H9 (cell line): Measurements from ENCODE around the gene TNIP3. TPM values are rescaled to one million over a fixed set of nuclear protein-coding genes. Genes with fewer than 3 reads are reported as not detected.
"Not testable (repeated sequence)": the region's sequence is repeated elsewhere in the genome, so short reads cannot be mapped to it uniquely, and the experiment has no call there.

Experiments
- DNase-seq: peaks from one replicate; pipeline ENCODE4 v3.0.0-alpha.2; 2017
- H2AFZ ChIP-seq: one replicate; pipeline ENCODE4 v1.6.1; 2013; ENCODE audit warnings: mild to moderate bottlenecking, low read length, control low read depth, moderate library complexity
- H2AK5ac ChIP-seq: 2 replicates; pipeline ENCODE4 v1.6.1; 2013; ENCODE audit warnings: low read length, control low read depth, mixed read lengths; ENCODE audit not compliant: insufficient read length
- H2BK120ac ChIP-seq: one replicate; pipeline ENCODE4 v1.6.1; 2013; ENCODE audit warnings: low read depth, mild to moderate bottlenecking, low read length, control low read depth, inconsistent platforms; ENCODE audit not compliant: poor library complexity, severe bottlenecking
- H2BK12ac ChIP-seq: 2 replicates; pipeline ENCODE4 v1.6.1; 2013; ENCODE audit warnings: low read length, control low read depth, mixed read lengths, low read depth; ENCODE audit not compliant: insufficient read length
- H2BK15ac ChIP-seq: 2 replicates; pipeline ENCODE4 v1.6.1; 2013; ENCODE audit warnings: low read depth, low read length, control low read depth
- H2BK20ac ChIP-seq: one replicate; pipeline ENCODE4 v1.6.1; 2013; ENCODE audit warnings: low read depth, mild to moderate bottlenecking, low read length, control low read depth, inconsistent platforms; ENCODE audit not compliant: poor library complexity, severe bottlenecking
- H2BK5ac ChIP-seq: 2 replicates; pipeline ENCODE4 v1.6.1; 2013; ENCODE audit warnings: low read length, control low read depth, mixed read lengths; ENCODE audit not compliant: insufficient read length
- H3K14ac ChIP-seq: 2 replicates; pipeline ENCODE4 v1.6.1; 2013; ENCODE audit warnings: low read length, control low read depth; ENCODE audit not compliant: insufficient read depth
- H3K18ac ChIP-seq: 2 replicates; pipeline ENCODE4 v1.6.1; 2013; ENCODE audit warnings: low read depth, mild to moderate bottlenecking, mixed read lengths, low read length, control low read depth; ENCODE audit not compliant: insufficient read length
- H3K23ac ChIP-seq: 2 replicates; pipeline ENCODE4 v1.6.1; 2013; ENCODE audit warnings: low read length, control low read depth, mixed read lengths, low read depth; ENCODE audit not compliant: insufficient read length
- H3K23me2 ChIP-seq: 2 replicates; pipeline ENCODE4 v1.6.1; 2013; ENCODE audit warnings: low read depth, mild to moderate bottlenecking, mixed read lengths, low read length, control low read depth; ENCODE audit not compliant: insufficient read length, poor library complexity, severe bottlenecking
- H3K27ac ChIP-seq: 2 replicates; pipeline ENCODE4 v1.5.1; 2013; ENCODE audit warnings: low read length, control low read depth, mixed read lengths, low read depth; ENCODE audit not compliant: insufficient read length
- H3K27me3 ChIP-seq: 2 replicates; pipeline ENCODE4 v1.6.1; 2013; ENCODE audit warnings: low read length, control low read depth, inconsistent platforms; ENCODE audit not compliant: insufficient read depth
- H3K4ac ChIP-seq: 2 replicates; pipeline ENCODE4 v1.6.1; 2013; ENCODE audit warnings: low read depth, mild to moderate bottlenecking, control low read depth, inconsistent platforms, low read length, moderate library complexity
- H3K4me1 ChIP-seq: 2 replicates; pipeline ENCODE4 v1.6.1; 2013; ENCODE audit warnings: low read length, control low read depth, inconsistent platforms; ENCODE audit not compliant: insufficient read depth
- H3K4me2 ChIP-seq: 2 replicates; pipeline ENCODE4 v1.6.1; 2013; ENCODE audit warnings: low read length, control low read depth, mixed read lengths; ENCODE audit not compliant: insufficient read length, insufficient read depth
- H3K56ac ChIP-seq: 2 replicates; pipeline ENCODE4 v1.6.1; 2013; ENCODE audit warnings: low read depth, mild to moderate bottlenecking, mixed read lengths, low read length, control low read depth; ENCODE audit not compliant: insufficient read length
- H3K79me1 ChIP-seq: 2 replicates; pipeline ENCODE4 v1.6.1; 2013; ENCODE audit warnings: low read depth, mild to moderate bottlenecking, moderate library complexity, low read length, control low read depth, inconsistent platforms; ENCODE audit not compliant: insufficient read depth, poor library complexity, severe bottlenecking
- H3K79me2 ChIP-seq: 2 replicates; pipeline ENCODE4 v1.6.1; 2013; ENCODE audit warnings: low read length, control low read depth, inconsistent platforms; ENCODE audit not compliant: insufficient read depth
- H3K9ac ChIP-seq: 2 replicates; pipeline ENCODE4 v1.6.1; 2013; ENCODE audit warnings: low read length, control low read depth, mixed read lengths; ENCODE audit not compliant: insufficient read length; ENCODE audit errors: extremely low read depth
- H3K9me3 ChIP-seq: one replicate; pipeline ENCODE4 v1.6.1; 2013; ENCODE audit warnings: low read depth, low read length, inconsistent platforms; ENCODE audit not compliant: control insufficient read depth
- H3T11ph ChIP-seq: one replicate; pipeline ENCODE4 v1.6.1; 2013; ENCODE audit warnings: mild to moderate bottlenecking, low read length, control low read depth, inconsistent platforms
- H4K20me1 ChIP-seq: one replicate; pipeline ENCODE4 v1.6.1; 2013; ENCODE audit not compliant: control insufficient read depth, insufficient read length, insufficient read depth
- H4K5ac ChIP-seq: 2 replicates; pipeline ENCODE4 v1.6.1; 2013; ENCODE audit warnings: low read depth, mild to moderate bottlenecking, mixed read lengths, low read length, control low read depth; ENCODE audit not compliant: insufficient read length
- H4K8ac ChIP-seq: replicated peaks from 2 replicates; pipeline ENCODE4 v1.6.1; 2013; ENCODE audit warnings: low read length, control low read depth, mixed read lengths, low read depth; ENCODE audit not compliant: insufficient read length
- H4K91ac ChIP-seq: 2 replicates; pipeline ENCODE4 v1.6.1; 2013; ENCODE audit warnings: low read depth, mild to moderate bottlenecking, moderate library complexity, mixed read lengths, low read length, control low read depth; ENCODE audit not compliant: insufficient read length
- H3K27ac Mint-ChIP-seq, 3 experiments: 2 replicates in 2 of 3; 3 replicates in 1 of 3; pipeline ENCODE4 v1.8.0; 2020 to 2021; ENCODE audit warnings: mixed read lengths in 3 of 3, mild to moderate bottlenecking in 1 of 3, moderate library complexity in 1 of 3
- H3K27me3 Mint-ChIP-seq: 2 replicates; pipeline ENCODE4 v1.8.0; 2021; ENCODE audit warnings: low read depth, mild to moderate bottlenecking, moderate library complexity, mixed read lengths
- H3K36me3 Mint-ChIP-seq, 3 experiments: 2 replicates in 2 of 3; 3 replicates in 1 of 3; pipeline ENCODE4 v1.8.0; 2020 to 2021; ENCODE audit warnings: low read depth in 3 of 3, mixed read lengths in 3 of 3; ENCODE audit not compliant: insufficient read depth in 1 of 3
- H3K4me1 Mint-ChIP-seq, 2 experiments: 2 replicates each; pipeline ENCODE4 v1.8.0; 2020; ENCODE audit warnings: mixed read lengths in 2 of 2
- H3K4me3 Mint-ChIP-seq, 2 experiments: 2 replicates in 1 of 2; 3 replicates in 1 of 2; pipeline ENCODE4 v1.8.0; 2020 to 2021; ENCODE audit warnings: mild to moderate bottlenecking in 2 of 2, mixed read lengths in 2 of 2, moderate library complexity in 1 of 2
- H3K9me3 Mint-ChIP-seq, 2 experiments: 2 replicates in 1 of 2; 3 replicates in 1 of 2; pipeline ENCODE4 v1.8.0; 2020; ENCODE audit warnings: mild to moderate bottlenecking in 2 of 2, mixed read lengths in 2 of 2, moderate library complexity in 1 of 2
- CTCF ChIP-seq: fragments of 200-600 bp; sonication (generic); conservative IDR thresholded peaks from 3 replicates; pipeline ENCODE4 v1.8.0; 2021; ENCODE audit warnings: antibody characterized with exemption, mild to moderate bottlenecking
- WGBS: extraction: QIAGEN DNeasy Blood & Tissue Kit; methylation state at CpG from one replicate; pipeline ENCODE4 v1.1.7; 2013; ENCODE audit warnings: missing lambda C conversion rate, low lambda C conversion rate, mixed read lengths; ENCODE audit not compliant: insufficient read length; ENCODE audit errors: extremely low coverage; 5-methylcytosine and 5-hydroxymethylcytosine counted together
- total RNA-seq: library from RNA; stranded (reverse); gene quantifications from 2 replicates; pipeline ENCODE4 v1.2.1, GENCODE V29; 2021

Gene TNIP3
- total RNA-seq, 1 experiment from 2014 or later = not detected

- no peaks in the 10 kb centered on the region for H3K36me3 Mint-ChIP-seq
- Histone ChIP-seq H3K23me2 (no peaks in the 10 kb centered on the region), H3K79me2 (no peaks in the 10 kb centered on the region), H3K9me3 (no peaks in the 10 kb centered on the region), H3K79me1 (no peaks in the 10 kb centered on the region), H2BK5ac (no peak overlapping the region), H4K5ac (no peak overlapping the region), H3K4ac (no peak overlapping the region), H3K4me1 (no peaks in the 10 kb centered on the region; the same call in 1 of the 2 replicates), H4K8ac (no peak overlapping the region), H3K56ac (no peak overlapping the region), H2BK20ac (no peak overlapping the region), H2AFZ (no peak overlapping the region), H2BK120ac (no peak overlapping the region), H2BK15ac (no peak overlapping the region), H3K18ac (no peak overlapping the region), H2AK5ac (no peak overlapping the region), H3K27ac (no peak overlapping the region), H3K4me2 (no peak overlapping the region), H4K91ac (no peak overlapping the region), H2BK12ac (no peak overlapping the region), H3T11ph (no peak overlapping the region), H3K23ac (no peak overlapping the region), H3K14ac (no peak overlapping the region), H3K9ac (no peak overlapping the region), H4K20me1 (no peaks in the 10 kb centered on the region), H3K27me3 (no peaks in the 10 kb centered on the region)
- WGBS = no CpG with 5 or more reads among the region's 4 CpGs
- no peaks in the 10 kb centered on the region for H3K27me3 Mint-ChIP-seq
- H3K4me3 Mint-ChIP-seq = no peak overlapping the region
- DNase-seq = no peak
- H3K27ac Mint-ChIP-seq = no peak overlapping the region
- no peaks in the 10 kb centered on the region; a peak in 1 of 5 replicates for H3K9me3 Mint-ChIP-seq
- TF ChIP-seq CTCF = no peak
- peaks cover 0 to 9% of the 10 kb centered on the region in 2 experiments; a peak in 2 of 4 replicates for H3K4me1 Mint-ChIP-seq
Measured at GRCh38 chr4:121208244-121209007, 44.3 kb upstream of the TNIP3 start.

GRCh38 chr4:121205777-121206176 is 41.7 kb upstream of the TNIP3 start:
- H3K9ac ChIP-seq, H3K18ac ChIP-seq, H3K79me1 ChIP-seq, H4K8ac ChIP-seq, H3K79me2 ChIP-seq, H4K20me1 ChIP-seq, H4K91ac ChIP-seq, H3K27ac ChIP-seq, H3K27me3 ChIP-seq, H3K4ac ChIP-seq, H2BK15ac ChIP-seq, H2BK120ac ChIP-seq, H2BK5ac ChIP-seq, H3K4me3 Mint-ChIP-seq, H3K4me2 ChIP-seq, H3K14ac ChIP-seq, H3K4me1 Mint-ChIP-seq, H3K56ac ChIP-seq, H3K27me3 Mint-ChIP-seq, H3K23ac ChIP-seq, DNase-seq, H2BK20ac ChIP-seq, H3K27ac Mint-ChIP-seq, H3T11ph ChIP-seq, H2AFZ ChIP-seq, H4K5ac ChIP-seq, H3K4me1 ChIP-seq, H2AK5ac ChIP-seq, H3K9me3 Mint-ChIP-seq, H3K9me3 ChIP-seq, H2BK12ac ChIP-seq, H3K23me2 ChIP-seq, H3K36me3 Mint-ChIP-seq: not testable (repeated sequence)
- no CpG with 5 or more reads among the region's 3 CpGs for WGBS
